ENCODE measurements around the gene PTPN3. TPM values are rescaled to one million over a fixed set of nuclear protein-coding genes. Genes with fewer than 3 reads are reported as not detected.

Gene PTPN3
- total and polyA plus RNA-seq, 4 donors, result 6.3 to 30.3 (median 23.5) TPM

DNA sequence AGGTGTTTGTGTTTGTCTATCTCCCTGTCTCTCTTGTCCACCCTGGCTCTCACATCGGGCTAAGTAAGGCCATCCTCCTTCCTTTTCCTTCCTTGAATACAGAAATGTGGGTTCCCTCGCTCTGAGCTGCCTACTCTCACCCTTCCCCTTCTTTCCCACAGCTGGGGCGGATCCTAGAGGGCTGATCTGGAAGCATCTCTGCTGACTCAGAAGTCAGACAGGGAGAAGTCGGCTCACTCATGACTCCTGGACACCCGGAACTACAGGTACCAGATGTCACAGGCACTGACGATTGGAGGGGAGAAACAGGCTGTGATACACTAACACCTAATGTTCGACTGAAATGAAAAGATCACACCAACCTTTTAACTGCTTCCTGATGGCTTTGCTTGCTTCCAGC is 41.3 kb downstream of the PTPN3 start:
- H3K27me3 ChIP-seq (ENCODE audit: control insufficient read depth in 4 of 4, insufficient read depth in 4 of 4, low read length in 3 of 4), result no peaks in the 10 kb centered on the region
- no peaks in the 10 kb centered on the region for H3K4me1 ChIP-seq (ENCODE audit: control insufficient read depth in 4 of 4, insufficient read depth in 4 of 4, low read length in 3 of 4)
- TF ChIP-seq TAF1 (conservative IDR thresholded peaks at IDR 0.05), result no peak
- no peak for TF ChIP-seq RAD21 (IDR thresholded peaks at IDR 0.05)
- TF ChIP-seq, protein P1, sequence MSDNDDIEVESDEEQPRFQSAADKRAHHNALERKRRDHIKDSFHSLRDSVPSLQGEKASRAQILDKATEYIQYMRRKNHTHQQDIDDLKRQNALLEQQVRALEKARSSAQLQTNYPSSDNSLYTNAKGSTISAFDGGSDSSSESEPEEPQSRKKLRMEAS (IDR thresholded peaks at IDR 0.05), result no peak
- no peak for TF ChIP-seq GABPA (IDR thresholded peaks at IDR 0.05 in 1 of 2, conservative IDR thresholded peaks at IDR 0.05 in 1 of 2)
- TF ChIP-seq, protein P2, sequence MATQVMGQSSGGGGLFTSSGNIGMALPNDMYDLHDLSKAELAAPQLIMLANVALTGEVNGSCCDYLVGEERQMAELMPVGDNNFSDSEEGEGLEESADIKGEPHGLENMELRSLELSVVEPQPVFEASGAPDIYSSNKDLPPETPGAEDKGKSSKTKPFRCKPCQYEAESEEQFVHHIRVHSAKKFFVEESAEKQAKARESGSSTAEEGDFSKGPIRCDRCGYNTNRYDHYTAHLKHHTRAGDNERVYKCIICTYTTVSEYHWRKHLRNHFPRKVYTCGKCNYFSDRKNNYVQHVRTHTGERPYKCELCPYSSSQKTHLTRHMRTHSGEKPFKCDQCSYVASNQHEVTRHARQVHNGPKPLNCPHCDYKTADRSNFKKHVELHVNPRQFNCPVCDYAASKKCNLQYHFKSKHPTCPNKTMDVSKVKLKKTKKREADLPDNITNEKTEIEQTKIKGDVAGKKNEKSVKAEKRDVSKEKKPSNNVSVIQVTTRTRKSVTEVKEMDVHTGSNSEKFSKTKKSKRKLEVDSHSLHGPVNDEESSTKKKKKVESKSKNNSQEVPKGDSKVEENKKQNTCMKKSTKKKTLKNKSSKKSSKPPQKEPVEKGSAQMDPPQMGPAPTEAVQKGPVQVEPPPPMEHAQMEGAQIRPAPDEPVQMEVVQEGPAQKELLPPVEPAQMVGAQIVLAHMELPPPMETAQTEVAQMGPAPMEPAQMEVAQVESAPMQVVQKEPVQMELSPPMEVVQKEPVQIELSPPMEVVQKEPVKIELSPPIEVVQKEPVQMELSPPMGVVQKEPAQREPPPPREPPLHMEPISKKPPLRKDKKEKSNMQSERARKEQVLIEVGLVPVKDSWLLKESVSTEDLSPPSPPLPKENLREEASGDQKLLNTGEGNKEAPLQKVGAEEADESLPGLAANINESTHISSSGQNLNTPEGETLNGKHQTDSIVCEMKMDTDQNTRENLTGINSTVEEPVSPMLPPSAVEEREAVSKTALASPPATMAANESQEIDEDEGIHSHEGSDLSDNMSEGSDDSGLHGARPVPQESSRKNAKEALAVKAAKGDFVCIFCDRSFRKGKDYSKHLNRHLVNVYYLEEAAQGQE (IDR thresholded peaks at IDR 0.05), result no peak
- TF ChIP-seq FOXA1 (IDR thresholded peaks at IDR 0.05), result no peak
- TF ChIP-seq RXRA (IDR thresholded peaks at IDR 0.05), result no peak
- TF ChIP-seq, protein P3, sequence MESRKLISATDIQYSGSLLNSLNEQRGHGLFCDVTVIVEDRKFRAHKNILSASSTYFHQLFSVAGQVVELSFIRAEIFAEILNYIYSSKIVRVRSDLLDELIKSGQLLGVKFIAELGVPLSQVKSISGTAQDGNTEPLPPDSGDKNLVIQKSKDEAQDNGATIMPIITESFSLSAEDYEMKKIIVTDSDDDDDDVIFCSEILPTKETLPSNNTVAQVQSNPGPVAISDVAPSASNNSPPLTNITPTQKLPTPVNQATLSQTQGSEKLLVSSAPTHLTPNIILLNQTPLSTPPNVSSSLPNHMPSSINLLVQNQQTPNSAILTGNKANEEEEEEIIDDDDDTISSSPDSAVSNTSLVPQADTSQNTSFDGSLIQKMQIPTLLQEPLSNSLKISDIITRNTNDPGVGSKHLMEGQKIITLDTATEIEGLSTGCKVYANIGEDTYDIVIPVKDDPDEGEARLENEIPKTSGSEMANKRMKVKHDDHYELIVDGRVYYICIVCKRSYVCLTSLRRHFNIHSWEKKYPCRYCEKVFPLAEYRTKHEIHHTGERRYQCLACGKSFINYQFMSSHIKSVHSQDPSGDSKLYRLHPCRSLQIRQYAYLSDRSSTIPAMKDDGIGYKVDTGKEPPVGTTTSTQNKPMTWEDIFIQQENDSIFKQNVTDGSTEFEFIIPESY (IDR thresholded peaks at IDR 0.05), result no peak
- TF ChIP-seq HNF4A (conservative IDR thresholded peaks at IDR 0.05), result no peak
- TF ChIP-seq JUND (IDR thresholded peaks at IDR 0.05), result no peak
- TF ChIP-seq YY1 (IDR thresholded peaks at IDR 0.05), result no peak
- no peak for DNase-seq (ENCODE audit: low spot score)
- H3K27ac ChIP-seq (ENCODE audit: low read depth in 1 of 2, low read length in 2 of 2), result no peak overlapping the region
- H3K9me3 ChIP-seq (ENCODE audit: control insufficient read depth in 4 of 4, low read length in 3 of 4), result no peaks in the 10 kb centered on the region
- no peak overlapping the region for H3K9ac ChIP-seq (ENCODE audit: low read depth in 1 of 2, low read length in 2 of 2)
- H3K36me3 ChIP-seq (ENCODE audit: control insufficient read depth in 4 of 4, insufficient read depth in 3 of 4, low read depth in 1 of 4, low read length in 3 of 4), result peaks cover 0 to 21% (median 14%) of the 10 kb centered on the region in 4 donors
- 87% methylated on average over 7 of the region's 7 CpGs for WGBS
- no peak overlapping the region for H3K4me3 ChIP-seq (ENCODE audit: low read depth in 1 of 3, low read length in 3 of 3)

DNA sequence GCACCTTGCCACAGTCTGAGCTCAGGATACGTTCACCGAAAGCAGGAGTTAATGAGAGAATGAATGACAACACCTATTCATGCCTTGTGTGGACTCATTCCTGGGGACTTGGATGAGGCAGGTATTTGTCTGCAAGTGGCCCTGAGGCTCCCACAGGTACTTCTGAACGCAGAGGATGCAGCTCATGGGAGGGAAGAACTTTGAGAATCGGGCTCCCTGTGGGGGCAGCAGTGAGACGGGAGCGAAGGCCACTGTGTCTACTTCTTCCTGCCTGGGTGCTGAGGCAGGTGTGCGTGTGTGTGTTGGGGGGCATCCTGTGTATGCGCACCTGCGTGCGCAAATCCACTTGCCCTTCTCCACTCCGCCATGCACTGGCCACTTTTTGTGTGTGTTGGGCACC is 42.2 kb downstream of the PTPN3 start:
- H3K9me3 ChIP-seq (ENCODE audit: control insufficient read depth in 4 of 4, low read length in 3 of 4), result no peaks in the 10 kb centered on the region
- TF ChIP-seq FOXA2 (IDR thresholded peaks at IDR 0.05), result no peak
- no peak for TF ChIP-seq SP1 (IDR thresholded peaks at IDR 0.05)
- TF ChIP-seq, protein P4, sequence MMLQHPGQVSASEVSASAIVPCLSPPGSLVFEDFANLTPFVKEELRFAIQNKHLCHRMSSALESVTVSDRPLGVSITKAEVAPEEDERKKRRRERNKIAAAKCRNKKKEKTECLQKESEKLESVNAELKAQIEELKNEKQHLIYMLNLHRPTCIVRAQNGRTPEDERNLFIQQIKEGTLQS (IDR thresholded peaks at IDR 0.05), result no peak
- TF ChIP-seq YY1 (IDR thresholded peaks at IDR 0.05), result no peak
- no peak for TF ChIP-seq GABPA (IDR thresholded peaks at IDR 0.05 in 1 of 2, conservative IDR thresholded peaks at IDR 0.05 in 1 of 2)
- TF ChIP-seq HNF4A (conservative IDR thresholded peaks at IDR 0.05), result no peak
- TF ChIP-seq HNF4G (IDR thresholded peaks at IDR 0.05), result no peak
- WGBS, result 84% methylated on average over 11 of the region's 11 CpGs
- no peak overlapping the region for H3K27ac ChIP-seq (ENCODE audit: low read depth in 1 of 2, low read length in 2 of 2)
- H3K4me1 ChIP-seq (ENCODE audit: control insufficient read depth in 4 of 4, insufficient read depth in 4 of 4, low read length in 3 of 4), result no peaks in the 10 kb centered on the region
- no peak overlapping the region for H3K9ac ChIP-seq (ENCODE audit: low read depth in 1 of 2, low read length in 2 of 2)
- H3K27me3 ChIP-seq (ENCODE audit: control insufficient read depth in 4 of 4, insufficient read depth in 4 of 4, low read length in 3 of 4), result no peaks in the 10 kb centered on the region
- no peak overlapping the region for H3K4me3 ChIP-seq (ENCODE audit: low read depth in 1 of 3, low read length in 3 of 3)
- no peak for DNase-seq (ENCODE audit: low spot score)
- peaks cover 0 to 20% (median 14%) of the 10 kb centered on the region in 4 donors for H3K36me3 ChIP-seq (ENCODE audit: control insufficient read depth in 4 of 4, insufficient read depth in 3 of 4, low read depth in 1 of 4, low read length in 3 of 4)
